HL-60 (cell line): ENCODE results near the gene PRKAG2.

ENCODE experiments used
- DNase-seq, 2 experiments: peaks; one replicate each; pipeline ENCODE4 v3.0.0-alpha.2; 2010 to 2020; ENCODE audit warnings: low read depth in 1 of 2, low spot score in 1 of 2
- H3K27ac ChIP-seq: fragments of 250-450 bp; sonication (Bioruptor Pico); replicated peaks from 2 replicates; pipeline ENCODE4 v1.5.1; 2020; ENCODE audit warnings: mild to moderate bottlenecking, moderate library complexity
- H3K27me3 ChIP-seq: fragments of 250-450 bp; sonication (Bioruptor Pico); 2 replicates; pipeline ENCODE4 v1.5.1; 2021; ENCODE audit warnings: mild to moderate bottlenecking, moderate library complexity; ENCODE audit not compliant: insufficient read depth, poor library complexity, severe bottlenecking
- H3K4me3 ChIP-seq: replicated peaks from 2 replicates; pipeline ENCODE4 v1.5.1; 2011; ENCODE audit warnings: mild to moderate bottlenecking, control low read depth, low read length; ENCODE audit not compliant: insufficient read depth
- CTCF ChIP-seq: IDR thresholded peaks from one replicate; pipeline ENCODE4 v1.5.1; 2011; ENCODE audit warnings: low read length, control low read depth, inconsistent platforms; ENCODE audit not compliant: insufficient read depth
- GABPA ChIP-seq: IDR thresholded peaks from 2 replicates; pipeline ENCODE4 v1.6.1; 2012; ENCODE audit warnings: low read depth
- POLR2AphosphoS5 ChIP-seq: IDR thresholded peaks from 2 replicates; pipeline ENCODE4 v1.6.1; 2012; ENCODE audit warnings: low read depth
- SPI1 ChIP-seq: IDR thresholded peaks from 2 replicates; pipeline ENCODE4 v1.6.1; 2012; ENCODE audit warnings: low read depth, mild to moderate bottlenecking, borderline replicate concordance
- TF ChIP-seq, protein P1 (sequence below): IDR thresholded peaks from 2 replicates; pipeline ENCODE4 v1.6.1; 2012; ENCODE audit warnings: low read depth; ENCODE audit not compliant: insufficient replicate concordance

Gene PRKAG2

DNA sequence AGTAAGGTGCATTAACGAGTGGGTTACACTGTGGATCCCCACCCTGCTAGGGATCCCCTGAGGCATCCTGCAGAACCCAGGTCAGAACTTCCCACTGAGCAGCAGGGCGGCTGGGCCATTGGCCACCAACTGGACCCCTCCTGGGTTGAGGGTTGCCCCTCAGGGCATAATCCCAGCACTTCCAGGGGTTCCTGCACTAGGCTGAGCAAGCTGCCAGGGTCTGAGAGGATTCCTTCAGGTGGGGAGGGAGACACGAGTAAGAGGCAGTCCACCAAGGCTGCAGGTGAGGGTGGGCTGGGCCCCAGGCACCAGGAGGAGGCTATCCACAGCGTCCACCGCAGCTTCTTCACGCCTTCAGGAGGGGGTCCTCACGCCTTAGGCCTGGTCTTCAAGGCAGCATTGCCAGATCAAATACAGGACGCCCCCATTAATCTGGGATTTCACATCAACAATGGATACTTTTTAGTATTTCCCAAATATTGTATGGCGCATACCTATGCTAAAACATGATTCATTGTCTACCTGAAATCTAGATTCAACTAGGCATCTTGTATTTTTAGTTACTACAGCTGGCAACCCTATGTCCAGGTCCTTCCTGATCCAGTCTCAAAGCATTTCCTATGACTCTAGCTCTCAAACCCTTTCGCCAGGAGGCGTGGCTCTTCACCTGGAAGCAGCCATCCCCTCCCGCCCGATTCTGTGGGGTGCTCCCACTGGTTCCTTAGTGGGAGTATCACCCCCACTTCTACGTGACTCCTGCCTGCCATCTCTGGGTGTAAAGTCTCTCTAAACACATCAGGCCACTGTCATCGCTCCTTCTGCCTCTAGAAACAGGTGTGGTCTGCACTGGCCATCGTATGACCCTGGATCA lies 4.1 kb downstream of the PRKAG2 start:
- H3K27ac ChIP-seq, result no peak overlapping the region
- H3K27me3 ChIP-seq, result no peaks in the 10 kb centered on the region
- DNase-seq, result no peak
- H3K4me3 ChIP-seq, result no peak overlapping the region
- TF ChIP-seq GABPA (no peak), SPI1 (no peak), POLR2AphosphoS5 (no peak), CTCF (no peak)
- TF ChIP-seq, protein P1, sequence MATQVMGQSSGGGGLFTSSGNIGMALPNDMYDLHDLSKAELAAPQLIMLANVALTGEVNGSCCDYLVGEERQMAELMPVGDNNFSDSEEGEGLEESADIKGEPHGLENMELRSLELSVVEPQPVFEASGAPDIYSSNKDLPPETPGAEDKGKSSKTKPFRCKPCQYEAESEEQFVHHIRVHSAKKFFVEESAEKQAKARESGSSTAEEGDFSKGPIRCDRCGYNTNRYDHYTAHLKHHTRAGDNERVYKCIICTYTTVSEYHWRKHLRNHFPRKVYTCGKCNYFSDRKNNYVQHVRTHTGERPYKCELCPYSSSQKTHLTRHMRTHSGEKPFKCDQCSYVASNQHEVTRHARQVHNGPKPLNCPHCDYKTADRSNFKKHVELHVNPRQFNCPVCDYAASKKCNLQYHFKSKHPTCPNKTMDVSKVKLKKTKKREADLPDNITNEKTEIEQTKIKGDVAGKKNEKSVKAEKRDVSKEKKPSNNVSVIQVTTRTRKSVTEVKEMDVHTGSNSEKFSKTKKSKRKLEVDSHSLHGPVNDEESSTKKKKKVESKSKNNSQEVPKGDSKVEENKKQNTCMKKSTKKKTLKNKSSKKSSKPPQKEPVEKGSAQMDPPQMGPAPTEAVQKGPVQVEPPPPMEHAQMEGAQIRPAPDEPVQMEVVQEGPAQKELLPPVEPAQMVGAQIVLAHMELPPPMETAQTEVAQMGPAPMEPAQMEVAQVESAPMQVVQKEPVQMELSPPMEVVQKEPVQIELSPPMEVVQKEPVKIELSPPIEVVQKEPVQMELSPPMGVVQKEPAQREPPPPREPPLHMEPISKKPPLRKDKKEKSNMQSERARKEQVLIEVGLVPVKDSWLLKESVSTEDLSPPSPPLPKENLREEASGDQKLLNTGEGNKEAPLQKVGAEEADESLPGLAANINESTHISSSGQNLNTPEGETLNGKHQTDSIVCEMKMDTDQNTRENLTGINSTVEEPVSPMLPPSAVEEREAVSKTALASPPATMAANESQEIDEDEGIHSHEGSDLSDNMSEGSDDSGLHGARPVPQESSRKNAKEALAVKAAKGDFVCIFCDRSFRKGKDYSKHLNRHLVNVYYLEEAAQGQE, result no peak

DNA sequence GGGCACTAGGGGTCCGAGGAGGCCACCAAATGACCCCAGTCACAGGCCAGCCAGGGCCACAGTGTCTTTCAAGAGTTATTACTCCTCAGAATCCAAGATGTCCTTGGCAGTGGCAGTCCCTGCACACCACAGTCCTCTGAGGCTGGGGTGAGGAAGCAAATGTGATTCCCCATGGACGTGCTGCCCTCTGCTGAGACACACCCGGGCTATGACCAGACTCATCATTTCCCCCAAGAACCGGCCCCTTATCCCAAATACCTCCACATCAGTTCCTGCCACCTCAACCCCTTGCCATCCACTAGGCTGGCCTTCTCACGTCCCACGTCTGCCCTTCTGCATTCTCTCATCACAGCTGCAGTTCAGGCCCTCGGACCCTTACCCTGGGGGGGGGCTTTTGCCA lies 5.0 kb downstream of the PRKAG2 start:
- no peak overlapping the region for H3K27ac ChIP-seq
- no peak overlapping the region for H3K4me3 ChIP-seq
- TF ChIP-seq SPI1, result no peak
- TF ChIP-seq CTCF, result no peak
- TF ChIP-seq POLR2AphosphoS5, result no peak
- TF ChIP-seq, protein P1, result no peak
- no peak for TF ChIP-seq GABPA
- DNase-seq, result no peak
- H3K27me3 ChIP-seq, result no peaks in the 10 kb centered on the region

DNA sequence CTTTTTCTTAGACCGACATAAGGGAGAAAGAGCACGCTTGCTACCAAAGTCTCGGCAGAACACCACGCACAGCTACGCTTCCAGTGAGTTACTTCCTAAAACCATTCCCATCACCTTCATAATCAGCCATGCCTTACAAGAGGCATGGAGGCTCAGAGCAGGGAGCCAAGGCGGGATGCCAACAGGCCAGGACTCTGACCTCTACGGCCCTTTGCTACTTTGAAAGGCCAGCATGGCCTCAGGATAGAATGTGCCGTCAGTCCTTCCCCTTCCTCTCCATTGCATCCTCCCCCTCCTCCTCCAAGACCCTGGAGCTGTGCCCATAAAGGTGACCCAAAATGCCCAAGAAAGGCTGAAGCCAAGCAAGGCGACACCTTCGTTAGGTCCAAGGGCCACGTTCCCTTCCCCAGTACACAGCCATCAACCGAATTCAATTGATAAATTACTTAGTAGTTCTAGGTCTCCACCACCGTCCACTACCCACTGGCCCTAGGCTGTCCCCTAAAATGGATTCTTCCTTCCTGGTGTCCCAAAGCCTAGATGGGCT lies 5.7 kb downstream of the PRKAG2 start:
- DNase-seq, result no peak
- Histone ChIP-seq H3K4me3 (no peak overlapping the region), H3K27ac (no peak overlapping the region), H3K27me3 (no peaks in the 10 kb centered on the region)
- TF ChIP-seq CTCF, result no peak
- TF ChIP-seq, protein P1, result no peak
